Neuronal stem cell (in vitro differentiated cells): ENCODE results near the gene GLYAT.

Experiments
- DNase-seq: peaks from one replicate; pipeline ENCODE4 v3.0.0-alpha.2; 2013; ENCODE audit warnings: low spot score
- H2AFZ ChIP-seq: one replicate; pipeline ENCODE4 v1.6.1; 2013; ENCODE audit warnings: mild to moderate bottlenecking, low read length, inconsistent platforms
- H2AK5ac ChIP-seq: 2 replicates; pipeline ENCODE4 v1.6.1; 2013; ENCODE audit warnings: low read depth, mild to moderate bottlenecking, inconsistent platforms, low read length, moderate library complexity, mixed read lengths
- H2BK120ac ChIP-seq: 2 replicates; pipeline ENCODE4 v1.6.1; 2013; ENCODE audit warnings: low read depth, mild to moderate bottlenecking, inconsistent platforms, low read length, moderate library complexity, mixed read lengths
- H2BK12ac ChIP-seq: one replicate; pipeline ENCODE4 v1.6.1; 2013; ENCODE audit warnings: low read length, inconsistent platforms
- H2BK15ac ChIP-seq: 2 replicates; pipeline ENCODE4 v1.6.1; 2013; ENCODE audit warnings: mild to moderate bottlenecking, low read length, inconsistent platforms, mixed read lengths
- H2BK5ac ChIP-seq: one replicate; pipeline ENCODE4 v1.6.1; 2013; ENCODE audit warnings: inconsistent platforms, mild to moderate bottlenecking, low read length, moderate library complexity
- H3K14ac ChIP-seq: one replicate; pipeline ENCODE4 v1.6.1; 2013; ENCODE audit warnings: low read length, inconsistent platforms
- H3K18ac ChIP-seq: 2 replicates; pipeline ENCODE4 v1.6.1; 2013; ENCODE audit warnings: low read length, inconsistent platforms
- H3K23ac ChIP-seq: 2 replicates; pipeline ENCODE4 v1.6.1; 2013; ENCODE audit warnings: low read depth, mild to moderate bottlenecking, mixed read lengths, low read length, inconsistent platforms; ENCODE audit not compliant: poor library complexity
- H3K27ac ChIP-seq: replicated peaks from 3 replicates; pipeline ENCODE4 v1.5.1; 2013; ENCODE audit warnings: low read length, inconsistent platforms
- H3K27me3 ChIP-seq, 3 experiments: 2 replicates each; pipeline ENCODE4 v1.6.1; 2013; ENCODE audit warnings: low read length in 3 of 3, mild to moderate bottlenecking in 2 of 3, inconsistent platforms in 1 of 3, low read depth in 1 of 3, mixed read lengths in 1 of 3, moderate library complexity in 1 of 3; ENCODE audit not compliant: control insufficient read depth in 3 of 3, insufficient read depth in 3 of 3
- H3K36me3 ChIP-seq, 2 donors: replicated peaks in 1 of 2; 2 replicates each; pipeline ENCODE4 v1.6.1; 2013; ENCODE audit warnings: low read length in 2 of 2; ENCODE audit not compliant: control insufficient read depth in 2 of 2, insufficient read depth in 2 of 2
- H3K4ac ChIP-seq: 2 replicates; pipeline ENCODE4 v1.6.1; 2013; ENCODE audit warnings: inconsistent platforms, mild to moderate bottlenecking, low read length, moderate library complexity
- H3K4me1 ChIP-seq, 2 donors: 1 replicate in 1 of 2; 2 replicates in 1 of 2; pipeline ENCODE4 v1.6.1; 2013; ENCODE audit warnings: low read length in 2 of 2, low read depth in 1 of 2; ENCODE audit not compliant: control insufficient read depth in 2 of 2, insufficient read depth in 1 of 2
- H3K4me2 ChIP-seq: one replicate; pipeline ENCODE4 v1.6.1; 2013; ENCODE audit warnings: mild to moderate bottlenecking, low read length, inconsistent platforms; ENCODE audit not compliant: insufficient read depth, poor library complexity, severe bottlenecking
- H3K4me3 ChIP-seq, 2 donors: 2 replicates each; pipeline ENCODE4 v1.5.1; 2013; ENCODE audit warnings: low read length in 2 of 2, mild to moderate bottlenecking in 2 of 2, inconsistent platforms in 1 of 2, moderate library complexity in 1 of 2
- H3K79me1 ChIP-seq: one replicate; pipeline ENCODE4 v1.6.1; 2013; ENCODE audit warnings: low read depth, mild to moderate bottlenecking, inconsistent platforms, low read length, moderate library complexity
- H3K9ac ChIP-seq: one replicate; pipeline ENCODE4 v1.6.1; 2013; ENCODE audit warnings: mild to moderate bottlenecking, low read depth, low read length, inconsistent platforms; ENCODE audit not compliant: poor library complexity
- H3K9me3 ChIP-seq, 2 donors: replicated peaks in 1 of 2; 2 replicates each; pipeline versions ENCODE3 to v1.6.1; 2013; ENCODE audit warnings: low read length in 2 of 2, mild to moderate bottlenecking in 2 of 2, inconsistent platforms in 1 of 2, low read depth in 1 of 2, mixed read lengths in 1 of 2, moderate library complexity in 1 of 2; ENCODE audit not compliant: control insufficient read depth in 2 of 2, insufficient read depth in 1 of 2
- H4K8ac ChIP-seq: one replicate; pipeline ENCODE4 v1.6.1; 2013; ENCODE audit warnings: low read depth, mild to moderate bottlenecking, inconsistent platforms, low read length, moderate library complexity
- H4K91ac ChIP-seq: one replicate; pipeline ENCODE4 v1.6.1; 2013; ENCODE audit warnings: low read length, low read depth, mild to moderate bottlenecking, inconsistent platforms; ENCODE audit not compliant: poor library complexity
- WGBS, 2 donors: extraction: QIAGEN DNeasy Blood & Tissue Kit; methylation state at CpG; one replicate each; pipeline ENCODE4 v1.1.7; 2013; ENCODE audit warnings: missing lambda C conversion rate in 2 of 2, mixed read lengths in 1 of 2; ENCODE audit not compliant: insufficient read length in 2 of 2, insufficient replicate concordance in 1 of 2; ENCODE audit errors: extremely low coverage in 2 of 2; 5-methylcytosine and 5-hydroxymethylcytosine counted together

Gene GLYAT

DNA sequence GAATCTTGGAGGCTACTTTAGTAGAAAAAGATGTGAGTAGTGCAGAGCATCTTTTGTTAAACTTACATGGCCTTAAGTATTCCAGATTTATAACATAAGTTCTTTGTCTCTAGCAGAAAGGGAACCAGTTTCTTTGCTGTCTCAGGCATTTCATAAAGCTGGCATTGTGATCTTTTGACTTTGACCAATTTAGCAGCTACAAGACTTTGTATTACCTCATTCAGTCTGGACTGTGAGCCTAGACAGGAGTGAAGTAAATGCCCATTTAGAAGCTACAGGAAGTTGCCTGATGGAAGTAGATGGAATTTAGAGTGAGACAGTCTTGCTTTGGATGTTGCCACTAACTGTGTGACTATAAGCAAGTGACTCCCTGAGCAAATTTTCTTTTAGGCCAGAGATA, 25.7 kb upstream of the GLYAT start:
- no peak overlapping the region for H3K4me3 ChIP-seq
- H2BK5ac ChIP-seq = no peak overlapping the region
- H3K4ac ChIP-seq = no peak overlapping the region
- no peak overlapping the region for H3K18ac ChIP-seq
- H4K8ac ChIP-seq = no peak overlapping the region
- H2BK120ac ChIP-seq = no peak overlapping the region
- no peaks in the 10 kb centered on the region for H3K27me3 ChIP-seq
- H3K4me1 ChIP-seq = no peaks in the 10 kb centered on the region
- no peak overlapping the region for H2AFZ ChIP-seq
- no peak overlapping the region for H3K4me2 ChIP-seq
- H3K27ac ChIP-seq = no peak overlapping the region
- no peaks in the 10 kb centered on the region for H3K9me3 ChIP-seq
- no peak overlapping the region for H3K9ac ChIP-seq
- no peak overlapping the region for H3K23ac ChIP-seq
- no peaks in the 10 kb centered on the region for H3K36me3 ChIP-seq
- H2BK15ac ChIP-seq = no peak overlapping the region
- no peak overlapping the region for H2AK5ac ChIP-seq
- H3K14ac ChIP-seq = no peak overlapping the region
- H3K79me1 ChIP-seq = no peaks in the 10 kb centered on the region
- no peak overlapping the region for H4K91ac ChIP-seq
- no peak overlapping the region for H2BK12ac ChIP-seq
- DNase-seq = no peak

DNA sequence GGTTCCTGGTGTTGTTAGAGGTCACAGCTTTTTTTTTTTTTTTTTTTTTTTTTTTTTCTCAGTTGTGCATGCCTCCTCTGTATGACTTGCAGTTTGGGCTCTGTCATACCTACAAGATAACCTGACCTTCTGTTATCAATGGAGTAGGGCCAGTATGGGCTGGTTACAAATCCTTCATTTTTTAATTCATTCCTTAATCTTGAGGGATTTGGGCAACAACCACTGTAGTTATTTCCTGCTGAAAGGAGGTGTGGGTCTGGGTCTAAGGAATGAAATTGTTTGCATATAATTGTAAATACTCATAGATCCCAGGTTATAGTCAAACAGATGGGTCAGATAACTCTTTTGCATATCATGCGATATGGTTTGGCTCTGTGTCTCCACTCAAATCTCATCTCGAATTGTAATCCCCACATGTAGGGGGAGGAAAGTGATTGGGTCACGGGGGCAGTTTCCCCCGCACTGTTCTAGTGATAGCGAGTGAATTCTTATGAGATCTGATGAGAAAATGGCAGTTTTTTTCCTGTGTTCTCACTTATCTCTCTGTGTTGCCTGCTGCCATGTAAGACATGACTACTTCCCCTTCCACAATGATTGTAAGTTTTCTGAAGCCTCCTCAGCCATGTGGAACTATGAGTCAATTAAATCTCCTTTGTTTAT, 14.1 kb upstream of the GLYAT start:
- Histone ChIP-seq H4K91ac (no peak overlapping the region), H2BK15ac (no peak overlapping the region), H3K23ac (no peak overlapping the region), H3K4me1 (no peaks in the 10 kb centered on the region), H3K4me3 (no peak overlapping the region), H3K9me3 (peaks cover 0 to 6% of the 10 kb centered on the region in 2 donors), H2AK5ac (no peak overlapping the region), H3K27ac (no peak overlapping the region), H2AFZ (no peak overlapping the region), H3K14ac (no peak overlapping the region), H3K36me3 (no peaks in the 10 kb centered on the region), H2BK5ac (no peak overlapping the region), H2BK120ac (no peak overlapping the region), H3K18ac (no peak overlapping the region), H3K4me2 (no peak overlapping the region), H3K27me3 (no peaks in the 10 kb centered on the region), H4K8ac (no peak overlapping the region), H3K79me1 (no peaks in the 10 kb centered on the region), H2BK12ac (no peak overlapping the region), H3K9ac (no peak overlapping the region), H3K4ac (no peak overlapping the region)
- no peak for DNase-seq
- WGBS, 2 donors = no CpG with 5 or more reads among the region's 5 CpGs

- DNase-seq = no peak
- no peak overlapping the region for H3K18ac ChIP-seq
Observed at GRCh38 chr11:58744988-58745704, 13.4 kb upstream of the GLYAT start.

GRCh38 chr11:58742981-58743880, 11.5 kb upstream of the GLYAT start:
- H3K14ac ChIP-seq = no peak overlapping the region
- H3K27ac ChIP-seq = no peak overlapping the region
- H3K18ac ChIP-seq = no peak overlapping the region
- no peaks in the 10 kb centered on the region for H3K36me3 ChIP-seq
- H2BK12ac ChIP-seq = no peak overlapping the region
- H2BK15ac ChIP-seq = no peak overlapping the region
- no peaks in the 10 kb centered on the region for H3K27me3 ChIP-seq
- no peaks in the 10 kb centered on the region for H3K4me1 ChIP-seq
- H2BK120ac ChIP-seq = no peak overlapping the region
- H2BK5ac ChIP-seq = no peak overlapping the region
- no peak overlapping the region for H3K4ac ChIP-seq
- DNase-seq = no peak
- no peaks in the 10 kb centered on the region for H3K79me1 ChIP-seq
- H3K9me3 ChIP-seq = peaks cover 0 to 9% of the 10 kb centered on the region in 2 donors
- no peak overlapping the region for H3K23ac ChIP-seq
- H2AFZ ChIP-seq = no peak overlapping the region
- no peak overlapping the region for H2AK5ac ChIP-seq
- WGBS, 2 donors = no CpG with 5 or more reads among the region's 3 CpGs
- no peak overlapping the region for H4K8ac ChIP-seq
- H3K4me3 ChIP-seq = no peak overlapping the region
- H3K9ac ChIP-seq = no peak overlapping the region
- H4K91ac ChIP-seq = no peak overlapping the region
- no peak overlapping the region for H3K4me2 ChIP-seq

More at GRCh38 chr11:58744988-58745704, 13.4 kb upstream of the GLYAT start:
- no peak overlapping the region for H2BK15ac ChIP-seq
- peaks cover 0 to 9% of the 10 kb centered on the region in 2 donors for H3K9me3 ChIP-seq
- H3K23ac ChIP-seq = no peak overlapping the region
- no peak overlapping the region for H4K91ac ChIP-seq
- no peak overlapping the region for H2AFZ ChIP-seq
- H3K4me1 ChIP-seq = no peaks in the 10 kb centered on the region
- H2AK5ac ChIP-seq = no peak overlapping the region
- H2BK5ac ChIP-seq = no peak overlapping the region
- H3K4ac ChIP-seq = no peak overlapping the region
- H3K9ac ChIP-seq = no peak overlapping the region
- H3K14ac ChIP-seq = no peak overlapping the region
- no peaks in the 10 kb centered on the region for H3K27me3 ChIP-seq
- H3K4me3 ChIP-seq = no peak overlapping the region
- no peaks in the 10 kb centered on the region for H3K36me3 ChIP-seq
- no peak overlapping the region for H3K4me2 ChIP-seq
- no peak overlapping the region for H2BK120ac ChIP-seq
- H4K8ac ChIP-seq = no peak overlapping the region
- H2BK12ac ChIP-seq = no peak overlapping the region
- no peaks in the 10 kb centered on the region for H3K79me1 ChIP-seq
- H3K27ac ChIP-seq = no peak overlapping the region
